Stimulated activated CD4-positive, alpha-beta T cell treated with anti-CD3 and anti-CD28 coated beads, TNF-alpha, amount 100 ng/mL, for 1 hour (primary cell): ENCODE measurements around the gene HNF1A.
A peak's percentile ranks its signal among the peaks of the same experiment; 100 is the strongest.

ENCODE experiments used
- DNase-seq, 3 donors: peaks; one replicate each; pipeline ENCODE4 v3.0.0-alpha.2; 2020; ENCODE audit warnings: low read depth in 3 of 3, low spot score in 1 of 3

The HNF1A gene

DNA sequence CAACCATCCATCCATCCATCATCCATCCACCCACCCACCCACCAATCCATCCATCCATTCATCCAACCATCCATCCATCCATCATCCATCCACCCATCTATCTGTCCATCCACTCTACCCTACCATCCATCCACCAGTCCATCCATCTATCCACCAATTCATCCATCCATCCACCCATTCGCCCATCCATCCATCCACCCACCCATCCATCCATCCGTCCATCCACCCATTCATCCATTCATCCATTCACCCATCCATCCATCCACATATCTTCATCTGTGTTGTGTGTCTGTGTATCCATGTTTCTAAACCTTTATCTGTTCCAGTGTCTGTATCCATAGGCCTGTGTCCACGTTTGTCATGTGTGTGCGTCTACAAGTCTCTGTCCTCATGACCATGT lies 9.9 kb downstream of the HNF1A start:
- no peak for DNase-seq

DNA sequence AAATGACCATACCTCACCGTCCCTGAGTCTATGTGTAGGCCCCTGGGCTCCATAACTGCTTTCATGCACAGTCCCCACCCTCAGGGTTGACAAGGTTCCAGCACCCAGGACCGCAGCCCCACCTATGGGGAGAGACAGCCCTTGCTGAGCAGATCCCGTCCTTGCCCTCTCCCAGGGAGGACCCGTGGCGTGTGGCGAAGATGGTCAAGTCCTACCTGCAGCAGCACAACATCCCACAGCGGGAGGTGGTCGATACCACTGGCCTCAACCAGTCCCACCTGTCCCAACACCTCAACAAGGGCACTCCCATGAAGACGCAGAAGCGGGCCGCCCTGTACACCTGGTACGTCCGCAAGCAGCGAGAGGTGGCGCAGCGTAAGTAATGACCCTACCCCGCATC lies 10.3 kb downstream of the HNF1A start:
- DNase-seq, result no peak

DNA sequence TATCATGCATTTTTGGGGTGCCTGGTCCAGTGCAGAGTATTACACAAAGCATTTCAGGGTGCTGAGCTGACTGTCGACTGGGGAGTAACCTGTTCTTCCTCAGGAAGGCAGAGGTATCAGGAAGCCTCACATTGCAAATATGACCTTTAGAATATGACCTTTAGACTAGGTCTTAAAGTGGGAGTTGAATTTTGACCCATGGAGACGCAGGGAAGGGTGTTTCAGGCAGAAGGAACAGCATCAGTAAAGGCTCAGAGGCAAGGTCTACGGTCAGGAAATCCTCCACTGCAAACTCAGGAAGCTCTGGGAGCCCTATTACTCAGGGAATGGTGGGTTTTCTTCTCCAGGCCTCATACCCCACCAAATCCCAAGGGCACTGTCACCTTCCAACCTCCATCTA lies 11.3 kb downstream of the HNF1A start:
- no peak for DNase-seq

DNA sequence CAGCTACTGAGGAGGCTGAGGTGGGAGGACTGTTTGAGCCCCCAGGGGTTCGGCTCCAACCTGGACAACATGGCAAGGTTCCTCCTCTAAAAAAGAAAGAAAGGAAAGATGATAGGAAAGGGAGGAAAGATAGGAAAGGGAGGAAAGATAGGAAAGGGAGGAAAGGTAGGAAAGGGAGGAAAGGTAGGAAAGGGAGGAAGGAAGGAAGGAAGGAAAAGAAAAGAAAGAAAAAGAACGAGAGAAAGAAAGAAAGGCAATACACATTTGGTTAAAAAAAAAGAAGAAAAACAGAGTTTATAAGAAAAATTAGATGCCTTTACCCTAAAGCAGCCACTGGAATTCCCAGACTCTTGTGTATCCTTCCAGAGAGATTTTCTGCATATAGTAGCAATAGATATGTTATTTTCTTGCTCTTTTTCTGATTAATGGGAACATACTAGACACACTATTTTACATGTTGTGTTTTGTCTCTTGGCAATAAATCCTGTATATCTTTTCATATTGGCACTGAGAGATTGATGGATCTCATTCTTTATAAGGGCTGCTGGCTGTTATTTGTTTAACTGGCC lies 12.2 kb downstream of the HNF1A start:
- DNase-seq, result no peak

DNA sequence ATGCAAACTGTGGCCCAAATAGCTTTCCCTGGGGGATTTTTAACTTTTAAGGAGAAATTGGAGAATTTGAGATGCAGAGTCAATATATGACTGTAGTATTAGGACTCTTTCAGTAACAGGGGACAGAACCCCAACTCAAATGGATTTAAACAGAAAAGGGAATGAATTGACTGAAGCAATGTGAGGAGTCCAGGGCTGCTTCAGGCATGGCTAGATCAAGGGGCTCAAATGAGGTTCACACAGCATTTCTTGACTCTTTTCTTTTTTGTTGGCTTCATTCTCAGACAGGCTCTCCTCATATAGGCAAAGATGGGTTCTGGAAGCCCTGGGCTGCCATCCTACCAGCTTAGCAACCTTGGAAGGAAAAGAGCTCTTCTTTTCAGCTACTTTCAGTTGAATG lies 13.6 kb downstream of the HNF1A start:
- no peak for DNase-seq

DNA sequence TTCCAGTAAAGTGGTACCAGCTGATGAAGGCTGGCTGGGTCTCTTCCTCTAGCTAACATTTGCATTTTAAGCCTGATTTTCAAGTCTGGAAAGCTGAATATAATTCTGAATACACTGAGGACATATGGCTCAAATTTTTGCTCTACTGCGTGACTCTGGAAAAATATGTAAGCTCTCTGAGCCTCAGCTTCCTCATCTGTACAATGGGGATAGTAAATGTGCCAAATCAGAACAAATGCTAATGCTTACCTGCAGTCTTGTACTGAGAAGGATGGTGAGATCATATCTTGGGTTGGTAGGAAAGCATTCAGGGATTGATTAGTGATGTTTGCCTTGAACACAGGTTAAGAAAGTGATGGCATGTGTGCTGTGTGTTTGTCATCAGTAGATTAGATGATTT lies 14.6 kb downstream of the HNF1A start:
- DNase-seq, result no peak

DNA sequence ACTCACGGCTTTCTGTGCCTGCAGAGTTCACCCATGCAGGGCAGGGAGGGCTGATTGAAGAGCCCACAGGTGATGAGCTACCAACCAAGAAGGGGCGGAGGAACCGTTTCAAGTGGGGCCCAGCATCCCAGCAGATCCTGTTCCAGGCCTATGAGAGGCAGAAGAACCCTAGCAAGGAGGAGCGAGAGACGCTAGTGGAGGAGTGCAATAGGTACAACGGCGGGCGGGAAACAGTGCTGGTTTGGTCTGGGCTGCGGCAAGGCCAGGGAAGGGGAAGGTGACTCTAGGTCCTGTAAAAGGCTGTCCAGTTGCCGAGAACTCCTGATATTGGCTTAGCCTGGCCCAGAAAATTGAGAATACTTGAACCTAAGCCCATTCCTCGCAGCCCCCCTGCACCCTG lies 15.2 kb downstream of the HNF1A start:
- DNase-seq, result no peak

DNA sequence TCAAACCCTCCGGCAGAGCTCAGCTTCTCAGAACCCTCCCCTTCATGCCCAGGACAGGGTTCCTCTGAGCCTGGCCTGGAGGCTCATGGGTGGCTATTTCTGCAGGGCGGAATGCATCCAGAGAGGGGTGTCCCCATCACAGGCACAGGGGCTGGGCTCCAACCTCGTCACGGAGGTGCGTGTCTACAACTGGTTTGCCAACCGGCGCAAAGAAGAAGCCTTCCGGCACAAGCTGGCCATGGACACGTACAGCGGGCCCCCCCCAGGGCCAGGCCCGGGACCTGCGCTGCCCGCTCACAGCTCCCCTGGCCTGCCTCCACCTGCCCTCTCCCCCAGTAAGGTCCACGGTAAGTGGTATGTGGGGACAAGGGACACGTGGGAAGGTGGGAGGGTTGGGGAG lies 15.7 kb downstream of the HNF1A start:
- no peak for DNase-seq

DNA sequence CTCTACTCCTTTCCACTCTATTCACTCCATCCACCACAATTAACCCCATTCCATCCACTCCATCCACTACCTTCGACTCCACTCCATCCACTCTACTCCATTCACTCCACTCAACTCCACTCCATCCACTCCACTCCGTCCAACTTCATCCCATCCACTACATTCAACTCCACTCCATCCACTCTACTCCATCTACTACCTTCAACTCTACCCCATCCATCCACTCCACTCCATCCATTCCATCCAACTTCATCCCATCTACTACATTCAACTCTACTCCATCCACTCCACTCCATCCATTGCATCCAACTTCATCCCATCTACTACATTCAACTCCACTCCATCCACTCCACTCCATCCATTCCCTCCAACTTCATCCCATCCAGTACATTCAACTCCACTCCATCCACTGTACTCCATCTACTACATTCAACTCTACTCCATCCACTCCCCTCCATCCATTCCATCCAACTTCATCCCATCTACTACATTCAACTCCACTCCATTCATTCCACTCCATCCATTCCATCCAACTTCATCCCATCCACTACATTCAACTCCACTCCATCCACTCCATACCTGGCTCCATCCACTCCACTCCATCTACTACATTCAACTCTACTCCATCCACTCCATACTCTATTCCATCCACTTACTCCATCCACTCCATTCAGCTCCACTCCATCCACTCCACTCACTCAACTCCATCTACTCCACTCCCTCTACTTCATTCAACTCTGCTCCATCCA lies 16.4 kb downstream of the HNF1A start:
- DNase-seq, result no peak

DNA sequence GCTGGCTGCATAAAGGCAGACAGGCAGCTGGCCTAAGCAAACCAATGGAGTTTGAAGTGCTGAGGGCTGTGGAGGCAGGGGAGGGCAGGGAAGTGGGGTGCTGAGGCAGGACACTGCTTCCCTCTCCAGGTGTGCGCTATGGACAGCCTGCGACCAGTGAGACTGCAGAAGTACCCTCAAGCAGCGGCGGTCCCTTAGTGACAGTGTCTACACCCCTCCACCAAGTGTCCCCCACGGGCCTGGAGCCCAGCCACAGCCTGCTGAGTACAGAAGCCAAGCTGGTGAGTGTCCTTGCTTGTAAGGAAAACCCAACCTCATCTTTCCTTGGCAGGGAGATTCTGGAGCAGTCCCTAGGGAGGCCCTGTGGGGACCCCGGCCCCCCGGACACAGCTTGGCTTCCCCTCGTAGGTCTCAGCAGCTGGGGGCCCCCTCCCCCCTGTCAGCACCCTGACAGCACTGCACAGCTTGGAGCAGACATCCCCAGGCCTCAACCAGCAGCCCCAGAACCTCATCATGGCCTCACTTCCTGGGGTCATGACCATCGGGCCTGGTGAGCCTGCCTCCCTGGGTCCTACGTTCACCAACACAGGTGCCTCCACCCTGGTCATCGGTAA lies 17.9 kb downstream of the HNF1A start:
- DNase-seq, result no peak

DNA sequence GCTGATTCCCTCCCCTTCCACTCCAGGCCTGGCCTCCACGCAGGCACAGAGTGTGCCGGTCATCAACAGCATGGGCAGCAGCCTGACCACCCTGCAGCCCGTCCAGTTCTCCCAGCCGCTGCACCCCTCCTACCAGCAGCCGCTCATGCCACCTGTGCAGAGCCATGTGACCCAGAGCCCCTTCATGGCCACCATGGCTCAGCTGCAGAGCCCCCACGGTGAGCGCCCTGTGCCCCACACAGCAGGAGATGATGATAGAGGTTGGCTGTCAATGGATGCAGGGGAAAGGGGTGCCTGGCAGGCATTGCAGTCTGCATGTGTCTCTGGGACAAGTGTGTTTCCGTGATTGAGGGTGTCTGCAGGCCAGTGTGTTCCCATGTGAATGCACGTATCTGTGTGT lies 19.1 kb downstream of the HNF1A start:
- DNase-seq, result no peak

DNA sequence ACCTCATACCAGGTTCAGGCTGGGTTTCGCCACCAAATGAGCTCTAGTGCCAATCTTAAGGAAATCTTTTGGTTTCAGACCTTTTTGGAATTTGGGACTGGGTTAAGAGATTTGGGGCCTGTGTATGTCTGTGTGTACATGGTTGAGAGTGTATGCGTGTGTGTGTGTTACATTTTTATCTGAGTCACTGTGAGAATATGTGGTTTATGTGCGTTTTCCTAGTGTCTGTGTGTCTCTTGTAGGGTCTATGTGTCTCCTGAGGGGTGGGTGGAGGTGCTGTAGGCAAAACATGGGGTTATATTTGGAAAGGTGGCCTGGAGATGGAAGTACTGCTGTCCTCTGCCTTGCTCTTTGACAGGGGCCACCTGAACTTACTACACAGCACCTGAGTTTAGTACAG lies 20.1 kb downstream of the HNF1A start:
- no peak for DNase-seq

DNA sequence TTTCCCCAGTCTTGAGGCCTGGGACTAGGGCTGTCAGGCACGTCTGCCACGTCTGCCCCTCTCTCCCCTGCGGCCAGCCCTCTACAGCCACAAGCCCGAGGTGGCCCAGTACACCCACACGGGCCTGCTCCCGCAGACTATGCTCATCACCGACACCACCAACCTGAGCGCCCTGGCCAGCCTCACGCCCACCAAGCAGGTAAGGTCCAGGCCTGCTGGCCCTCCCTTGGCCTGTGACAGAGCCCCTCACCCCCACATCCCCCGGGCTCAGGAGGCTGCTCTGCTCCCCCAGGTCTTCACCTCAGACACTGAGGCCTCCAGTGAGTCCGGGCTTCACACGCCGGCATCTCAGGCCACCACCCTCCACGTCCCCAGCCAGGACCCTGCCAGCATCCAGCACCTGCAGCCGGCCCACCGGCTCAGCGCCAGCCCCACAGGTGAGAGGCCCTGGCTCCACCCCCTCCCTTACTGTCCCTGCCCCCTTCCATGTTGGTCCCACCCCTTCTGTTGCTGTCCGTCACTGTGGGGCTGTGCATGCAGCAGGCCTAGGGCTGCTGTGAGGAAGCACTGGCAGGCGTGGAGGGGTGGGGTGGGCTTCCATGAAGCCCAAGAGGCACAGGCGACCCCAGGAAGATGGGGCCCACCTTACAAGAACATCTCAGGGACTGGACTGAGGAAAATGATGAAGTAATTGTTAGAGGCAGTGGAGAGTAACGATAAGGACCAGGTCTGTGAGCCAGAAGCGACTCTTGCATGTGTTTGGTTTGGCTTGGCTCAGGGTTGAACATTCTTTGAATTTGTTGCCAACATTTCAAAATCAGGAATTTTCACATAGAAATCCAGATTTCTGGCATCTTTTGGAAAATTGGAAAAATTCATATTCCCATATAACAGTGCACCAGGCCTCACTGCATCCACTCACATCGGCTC lies 21.1 kb downstream of the HNF1A start:
- DNase-seq, result no peak

DNA sequence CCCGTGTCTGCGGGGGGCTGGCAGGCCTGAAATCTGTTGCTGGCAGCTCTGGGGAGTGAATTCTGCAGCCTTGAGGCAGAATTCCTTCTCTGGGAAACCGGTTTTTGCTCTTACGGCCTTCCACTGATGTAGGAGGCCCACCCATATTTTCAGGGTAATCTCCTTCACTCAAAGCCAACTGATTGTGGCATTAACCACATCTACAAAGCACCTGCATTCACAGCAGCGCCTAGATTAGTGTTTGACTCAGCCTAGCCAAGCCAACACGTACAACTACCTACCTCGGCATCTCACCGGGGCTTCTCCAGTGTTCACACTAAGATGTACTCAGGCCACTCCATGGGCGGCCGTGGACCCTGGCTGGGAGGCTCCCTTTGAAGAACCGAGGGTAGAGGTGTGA lies 22.2 kb downstream of the HNF1A start:
- no peak for DNase-seq

DNA sequence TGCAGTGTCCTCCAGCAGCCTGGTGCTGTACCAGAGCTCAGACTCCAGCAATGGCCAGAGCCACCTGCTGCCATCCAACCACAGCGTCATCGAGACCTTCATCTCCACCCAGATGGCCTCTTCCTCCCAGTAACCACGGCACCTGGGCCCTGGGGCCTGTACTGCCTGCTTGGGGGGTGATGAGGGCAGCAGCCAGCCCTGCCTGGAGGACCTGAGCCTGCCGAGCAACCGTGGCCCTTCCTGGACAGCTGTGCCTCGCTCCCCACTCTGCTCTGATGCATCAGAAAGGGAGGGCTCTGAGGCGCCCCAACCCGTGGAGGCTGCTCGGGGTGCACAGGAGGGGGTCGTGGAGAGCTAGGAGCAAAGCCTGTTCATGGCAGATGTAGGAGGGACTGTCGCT lies 22.7 kb downstream of the HNF1A start:
- no peak for DNase-seq

DNA sequence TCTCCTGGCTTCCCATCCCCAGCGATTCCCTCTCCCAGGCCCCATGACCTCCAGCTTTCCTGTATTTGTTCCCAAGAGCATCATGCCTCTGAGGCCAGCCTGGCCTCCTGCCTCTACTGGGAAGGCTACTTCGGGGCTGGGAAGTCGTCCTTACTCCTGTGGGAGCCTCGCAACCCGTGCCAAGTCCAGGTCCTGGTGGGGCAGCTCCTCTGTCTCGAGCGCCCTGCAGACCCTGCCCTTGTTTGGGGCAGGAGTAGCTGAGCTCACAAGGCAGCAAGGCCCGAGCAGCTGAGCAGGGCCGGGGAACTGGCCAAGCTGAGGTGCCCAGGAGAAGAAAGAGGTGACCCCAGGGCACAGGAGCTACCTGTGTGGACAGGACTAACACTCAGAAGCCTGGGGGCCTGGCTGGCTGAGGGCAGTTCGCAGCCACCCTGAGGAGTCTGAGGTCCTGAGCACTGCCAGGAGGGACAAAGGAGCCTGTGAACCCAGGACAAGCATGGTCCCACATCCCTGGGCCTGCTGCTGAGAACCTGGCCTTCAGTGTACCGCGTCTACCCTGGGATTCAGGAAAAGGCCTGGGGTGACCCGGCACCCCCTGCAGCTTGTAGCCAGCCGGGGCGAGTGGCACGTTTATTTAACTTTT lies 23.6 kb downstream of the HNF1A start:
- DNase-seq, result no peak

DNA sequence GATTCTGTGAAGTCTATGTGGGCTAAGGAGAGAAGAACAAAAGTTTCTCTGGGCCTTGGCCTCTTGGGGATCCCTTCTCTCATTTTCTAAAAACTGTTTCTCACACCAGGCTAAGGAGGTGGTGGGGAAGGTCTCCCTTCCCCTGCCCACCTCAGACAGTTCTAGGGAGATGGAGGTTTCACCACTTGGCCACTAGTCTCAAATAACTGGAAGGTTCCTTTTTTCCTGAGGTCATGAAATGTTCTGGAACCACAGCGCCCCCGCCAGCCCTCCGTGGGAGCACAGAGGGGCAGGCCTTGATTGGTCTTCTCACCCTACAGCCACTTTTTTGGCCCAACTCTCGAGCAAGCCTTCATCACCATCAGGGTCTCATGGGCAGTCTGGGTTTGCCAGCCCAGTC lies 25.3 kb downstream of the HNF1A start:
- no peak for DNase-seq

DNA sequence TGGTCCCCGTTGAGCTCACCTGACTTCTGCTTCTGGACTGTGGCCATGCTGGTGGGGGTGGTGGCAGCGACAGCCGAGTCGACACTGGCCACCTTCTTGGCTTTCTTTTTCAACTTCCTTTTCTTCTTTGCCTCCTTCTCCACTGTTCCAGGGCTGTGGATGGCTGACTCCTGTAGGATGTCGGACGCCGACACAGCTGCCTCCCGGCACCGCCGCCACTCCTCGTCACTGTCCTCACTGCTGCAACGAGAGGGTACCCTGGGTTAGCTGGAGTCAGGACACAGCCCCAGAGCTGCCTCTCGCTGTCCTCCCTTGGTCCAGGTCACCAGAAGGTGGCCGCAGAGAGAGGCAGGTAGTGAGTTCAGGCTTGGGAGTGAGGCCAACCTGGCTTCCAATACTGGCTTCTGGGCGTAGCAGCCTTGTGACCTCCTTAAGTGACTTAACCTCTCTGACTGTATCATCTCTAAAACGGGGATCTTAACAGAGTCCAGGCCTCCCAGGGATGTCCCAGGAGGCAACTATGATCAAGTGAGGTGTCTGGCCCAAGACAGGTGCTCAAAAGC lies 26.0 kb downstream of the HNF1A start:
- no peak for DNase-seq

DNA sequence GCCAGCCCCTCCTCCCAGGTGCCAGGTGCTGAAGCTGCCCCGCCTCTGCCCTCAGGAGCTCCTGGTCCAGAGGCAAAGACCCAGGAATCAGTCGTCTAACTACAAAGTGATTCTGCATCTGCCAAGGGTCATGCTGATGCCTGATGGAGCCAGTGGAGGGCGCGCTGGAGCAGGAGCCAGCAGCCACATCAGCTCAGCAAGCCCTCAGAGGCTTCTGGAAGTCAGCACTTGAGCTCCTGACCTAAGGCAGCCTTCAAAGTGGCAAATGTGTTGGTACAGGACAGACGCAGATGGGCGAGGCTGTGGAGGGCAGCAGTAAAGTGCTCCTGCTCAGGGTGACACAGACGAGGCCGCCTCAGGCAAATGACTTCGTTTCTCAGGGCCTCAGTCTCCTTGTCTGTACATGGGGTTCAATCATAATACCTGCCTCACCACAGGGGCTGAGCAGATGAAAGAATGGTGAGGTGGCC lies 27.0 kb downstream of the HNF1A start:
- peak in 1 of 3 donors; percentile 10 for DNase-seq

DNA sequence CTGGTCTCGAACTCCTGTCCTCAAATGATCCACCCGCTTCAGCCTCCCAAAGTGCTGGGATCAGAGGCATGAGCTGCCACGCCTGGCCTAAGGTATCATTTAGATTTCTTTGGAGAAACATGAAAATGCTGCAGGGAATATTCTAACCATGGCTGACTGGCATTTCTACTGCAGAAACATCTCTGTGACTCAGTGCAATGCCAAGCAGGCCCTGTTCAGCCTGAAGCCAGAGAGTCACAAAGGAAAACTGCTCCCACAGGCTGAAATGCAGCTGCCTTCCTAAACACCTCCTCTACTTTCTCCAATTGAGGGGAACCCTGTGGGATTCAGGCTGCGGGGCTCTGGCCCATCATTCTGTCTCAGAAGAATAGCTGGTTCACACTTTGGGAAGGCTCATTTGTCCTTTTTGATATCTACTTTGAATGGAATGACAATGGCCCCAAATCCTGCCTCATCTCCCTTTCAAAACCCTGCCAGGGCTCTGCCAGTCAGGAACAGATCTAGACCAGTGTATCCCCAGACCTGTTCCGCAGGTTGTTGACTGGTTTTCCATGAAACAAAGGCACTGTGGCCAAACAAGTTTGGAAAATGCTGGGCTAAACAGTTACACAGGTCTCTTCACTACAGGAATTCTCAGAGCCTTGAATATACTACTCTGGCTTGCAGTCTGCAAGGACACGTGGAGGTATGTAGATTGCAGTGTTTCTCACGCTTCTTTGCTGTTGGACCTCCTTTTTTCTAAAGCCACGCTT lies 30.2 kb downstream of the HNF1A start:
- DNase-seq, result no peak
